GM18867 (cell line): ENCODE measurements around the gene PPIA.
A peak's percentile ranks its signal among the peaks of the same experiment; 100 is the strongest.
"Not testable (repeated sequence)": the region's sequence is repeated elsewhere in the genome, so short reads cannot be mapped to it uniquely, and the experiment has no call there.

Experiments
- ATAC-seq: cut with Tn5 transposase; IDR thresholded peaks from one replicate; pipeline ENCODE4 v1.9.1; 2021; ENCODE audit warnings: mild to moderate bottlenecking, moderate library complexity; ENCODE audit not compliant: unreplicated experiment

PPIA gene

DNA sequence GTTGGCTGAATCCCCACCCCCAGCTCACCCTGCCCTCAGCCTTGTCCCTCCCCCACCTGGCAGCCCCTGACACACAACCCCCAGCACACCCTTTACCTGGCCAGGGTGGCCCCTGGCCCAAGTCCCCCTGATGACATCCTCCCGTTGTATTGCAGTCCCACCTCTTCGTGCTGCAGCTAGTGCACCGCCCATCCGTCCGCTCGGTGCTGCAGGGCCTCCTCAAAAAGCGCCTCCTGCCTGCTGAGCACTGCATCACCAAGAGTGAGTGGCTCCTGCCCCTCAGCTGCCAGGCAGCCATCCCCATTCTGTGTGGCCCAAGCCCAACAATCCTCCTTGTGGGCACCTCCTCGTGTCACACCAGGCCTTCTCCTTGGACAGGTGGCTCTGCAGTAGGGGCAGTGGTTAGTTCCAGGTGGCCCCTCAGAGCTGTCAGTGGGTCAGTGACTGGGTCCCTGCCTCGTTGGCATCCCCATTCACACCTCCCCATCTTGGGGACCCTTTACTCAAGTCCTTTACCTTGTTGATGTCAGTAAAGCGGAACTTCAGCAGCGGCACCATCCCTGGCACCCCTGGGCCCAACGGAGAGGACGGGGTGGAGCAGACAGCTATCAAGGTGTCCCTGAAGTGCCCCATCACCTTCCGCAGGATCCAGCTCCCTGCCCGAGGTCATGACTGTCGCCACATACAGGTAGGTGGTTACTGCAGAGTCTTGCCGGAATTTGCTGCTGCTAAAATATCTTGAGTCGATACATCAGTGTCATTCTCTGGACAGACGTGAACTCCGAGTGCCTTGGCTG is 33.6 kb upstream of the PPIA start:
- ATAC-seq, result no peak

DNA sequence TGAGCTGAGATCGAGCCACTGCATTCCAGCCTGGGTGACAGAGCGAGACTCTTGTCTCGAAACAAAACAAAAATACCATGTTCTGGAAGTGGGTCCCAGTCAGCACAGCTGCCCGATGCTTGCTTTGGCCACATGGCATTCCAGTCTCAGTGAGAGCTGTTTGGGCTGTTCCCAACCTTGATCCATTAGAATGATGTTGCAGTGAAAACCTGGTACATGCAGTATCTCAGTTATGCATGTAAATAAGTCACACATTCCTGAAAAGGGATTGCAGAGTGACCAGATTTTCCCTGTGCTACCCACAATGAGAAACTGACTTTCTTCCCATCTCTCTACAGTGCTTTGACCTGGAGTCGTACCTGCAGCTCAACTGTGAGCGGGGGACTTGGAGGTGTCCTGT is 32.4 kb upstream of the PPIA start:
- ATAC-seq, result no peak

DNA sequence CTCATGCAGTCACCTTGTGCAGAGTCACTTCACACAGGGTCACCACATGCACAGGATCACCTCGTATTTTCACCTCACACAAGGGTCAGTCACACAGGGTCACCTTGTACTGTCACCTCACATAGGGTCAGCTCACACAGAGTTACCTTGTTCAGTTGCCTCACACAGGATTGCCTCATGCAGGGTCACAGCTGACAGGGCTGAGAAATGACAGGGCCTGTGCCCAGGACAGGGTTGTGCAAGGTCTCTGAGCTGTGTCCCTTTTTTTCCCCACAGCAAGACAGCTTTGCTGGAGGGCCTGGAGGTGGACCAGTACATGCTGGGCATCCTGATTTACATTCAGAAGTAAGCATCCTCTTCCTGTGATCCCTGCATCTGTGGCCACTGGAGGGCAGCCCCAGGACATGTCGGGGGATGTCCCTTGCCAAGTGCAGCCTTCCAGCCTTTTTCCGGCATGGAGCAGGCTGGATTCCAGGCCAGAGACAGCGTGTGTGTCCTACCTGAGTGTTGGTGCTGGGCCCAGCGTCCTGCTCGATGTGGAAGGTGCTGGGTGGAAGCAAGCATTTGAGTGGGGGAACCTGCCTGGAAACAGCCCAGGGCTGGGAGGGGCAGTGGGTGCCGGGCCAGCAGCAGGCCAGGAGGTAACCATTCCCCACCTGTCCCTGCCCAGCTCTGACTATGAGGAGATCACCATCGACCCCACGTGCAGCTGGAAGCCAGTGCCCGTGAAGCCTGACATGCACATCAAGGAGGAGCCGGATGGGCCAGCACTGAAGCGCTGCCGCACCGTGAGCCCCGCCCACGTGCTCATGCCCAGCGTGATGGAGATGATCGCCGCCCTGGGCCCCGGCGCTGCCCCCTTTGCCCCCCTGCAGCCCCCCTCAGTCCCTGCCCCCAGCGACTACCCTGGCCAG is 31.6 kb upstream of the PPIA start:
- no peak for ATAC-seq

DNA sequence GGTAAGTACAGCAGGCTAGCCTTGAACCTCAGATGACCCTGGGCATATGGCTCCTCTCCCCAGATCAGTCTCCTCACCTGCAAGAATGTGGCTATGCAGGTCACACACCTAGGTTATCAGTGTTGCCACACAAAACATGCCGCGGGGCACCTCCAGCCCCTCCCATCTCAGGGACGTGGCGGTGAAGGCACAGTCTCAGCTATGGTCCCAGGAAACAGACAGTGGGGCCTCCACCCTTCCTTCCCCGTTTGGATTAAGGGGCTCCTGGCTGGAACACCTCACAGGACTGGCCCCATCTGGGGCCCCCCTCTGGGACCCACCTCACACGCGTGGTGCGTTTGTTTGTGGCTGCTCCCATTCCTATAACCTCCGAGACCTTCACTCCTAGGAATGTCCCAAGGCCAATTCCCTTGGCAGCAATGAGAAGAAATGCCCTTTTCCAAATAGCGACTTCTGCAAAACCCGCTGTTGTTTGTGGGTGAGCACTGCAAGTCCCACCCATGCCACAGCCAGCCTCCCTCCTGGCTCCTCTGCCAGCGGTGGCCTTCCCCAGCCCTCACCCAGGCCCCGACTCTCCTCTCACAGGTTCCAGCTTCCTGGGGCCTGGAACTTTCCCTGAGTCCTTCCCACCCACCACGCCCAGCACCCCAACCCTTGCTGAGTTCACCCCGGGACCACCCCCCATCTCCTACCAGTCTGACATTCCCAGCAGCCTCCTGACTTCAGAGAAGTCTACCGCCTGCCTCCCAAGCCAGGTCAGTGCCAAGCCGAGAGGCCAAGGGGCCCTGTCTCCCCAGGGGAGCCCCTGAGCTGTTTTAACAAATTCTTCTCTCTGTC is 30.7 kb upstream of the PPIA start:
- ATAC-seq, result no peak

DNA sequence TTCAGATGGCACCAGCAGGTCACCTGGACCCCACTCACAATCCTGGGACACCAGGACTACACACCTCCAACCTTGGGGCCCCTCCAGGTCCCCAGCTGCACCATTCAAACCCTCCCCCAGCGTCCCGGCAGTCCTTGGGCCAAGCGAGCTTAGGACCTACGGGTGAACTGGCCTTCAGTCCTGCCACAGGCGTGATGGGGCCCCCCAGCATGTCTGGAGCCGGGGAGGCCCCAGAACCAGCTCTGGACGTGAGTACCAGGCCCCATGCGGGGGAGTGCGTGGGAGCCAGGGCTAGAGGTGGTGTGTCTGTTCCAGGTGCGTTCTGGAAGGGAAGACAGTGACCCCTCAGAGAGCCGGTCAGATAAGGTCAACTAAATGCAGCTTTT is 30.1 kb upstream of the PPIA start:
- ATAC-seq, result no peak

DNA sequence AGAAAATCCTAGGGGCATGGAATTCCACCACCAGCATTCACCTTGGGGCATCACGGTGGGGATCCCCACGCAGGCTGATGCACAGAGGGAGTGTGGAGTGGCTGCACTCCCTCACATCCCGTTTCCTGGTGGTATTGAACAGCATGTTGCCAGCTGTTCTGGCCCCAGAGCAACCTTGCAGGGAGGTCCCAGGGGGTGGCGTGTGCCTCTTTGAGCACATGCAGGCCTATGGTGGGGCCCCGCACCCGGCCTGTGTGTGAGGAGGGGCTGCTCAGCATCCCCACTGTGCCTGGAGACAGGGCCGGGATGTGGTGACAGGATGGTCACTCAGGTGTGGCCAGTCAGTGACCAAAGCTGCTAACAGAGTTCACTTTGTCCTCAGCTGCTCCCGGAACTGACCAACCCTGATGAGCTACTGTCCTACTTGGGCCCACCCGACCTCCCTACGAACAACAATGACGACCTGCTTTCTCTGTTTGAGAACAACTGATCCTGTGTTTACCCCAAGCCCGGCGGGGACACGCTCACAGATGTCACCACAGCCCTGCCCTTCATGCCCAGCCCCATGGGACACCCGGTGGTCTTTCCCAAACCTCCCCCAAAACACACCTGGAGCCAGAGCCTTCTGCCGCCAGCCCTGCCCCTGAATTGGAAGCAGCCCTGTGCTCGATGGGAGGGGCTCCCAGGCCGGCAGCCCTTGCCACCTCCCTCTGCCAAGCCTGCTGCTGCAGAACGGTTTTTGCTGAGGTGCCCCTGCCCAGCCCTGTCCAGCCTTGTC is 29.2 kb upstream of the PPIA start:
- ATAC-seq, result no peak

DNA sequence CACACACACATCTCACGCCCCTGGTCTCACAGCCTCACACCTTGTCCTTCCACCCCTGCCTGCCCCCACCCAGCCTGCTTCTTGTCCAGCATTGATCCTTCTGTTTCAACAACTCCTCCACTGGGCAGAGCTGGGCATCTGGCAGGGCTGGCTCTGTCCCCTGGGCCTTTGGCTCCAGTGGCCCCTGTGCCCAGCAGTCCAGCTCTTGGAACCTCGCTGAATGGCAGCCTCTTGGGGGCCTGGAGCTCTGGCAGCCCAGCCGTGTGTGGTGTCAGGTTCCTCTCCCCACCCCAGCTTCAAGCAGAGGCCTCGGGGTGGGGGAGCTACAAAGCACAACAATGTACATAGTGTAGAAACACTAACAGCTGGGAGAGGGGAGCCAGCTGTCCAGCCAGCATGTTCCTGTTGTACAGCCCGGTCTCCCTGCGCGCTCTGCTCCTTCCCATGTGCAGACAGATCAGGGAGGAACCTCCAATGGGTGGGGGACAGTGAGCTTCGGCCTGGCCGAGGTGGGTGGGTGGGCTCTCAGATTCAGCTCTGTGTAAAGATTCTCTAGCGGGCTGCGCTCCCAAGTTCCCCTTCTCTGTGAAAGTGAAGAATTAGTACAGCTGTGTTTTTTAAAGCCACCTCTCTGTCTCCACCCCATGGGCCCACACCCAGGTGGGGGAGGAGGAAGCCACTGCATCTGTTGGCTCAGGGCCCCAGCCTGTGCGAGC is 28.4 kb upstream of the PPIA start:
- peak; percentile 57 for ATAC-seq

DNA sequence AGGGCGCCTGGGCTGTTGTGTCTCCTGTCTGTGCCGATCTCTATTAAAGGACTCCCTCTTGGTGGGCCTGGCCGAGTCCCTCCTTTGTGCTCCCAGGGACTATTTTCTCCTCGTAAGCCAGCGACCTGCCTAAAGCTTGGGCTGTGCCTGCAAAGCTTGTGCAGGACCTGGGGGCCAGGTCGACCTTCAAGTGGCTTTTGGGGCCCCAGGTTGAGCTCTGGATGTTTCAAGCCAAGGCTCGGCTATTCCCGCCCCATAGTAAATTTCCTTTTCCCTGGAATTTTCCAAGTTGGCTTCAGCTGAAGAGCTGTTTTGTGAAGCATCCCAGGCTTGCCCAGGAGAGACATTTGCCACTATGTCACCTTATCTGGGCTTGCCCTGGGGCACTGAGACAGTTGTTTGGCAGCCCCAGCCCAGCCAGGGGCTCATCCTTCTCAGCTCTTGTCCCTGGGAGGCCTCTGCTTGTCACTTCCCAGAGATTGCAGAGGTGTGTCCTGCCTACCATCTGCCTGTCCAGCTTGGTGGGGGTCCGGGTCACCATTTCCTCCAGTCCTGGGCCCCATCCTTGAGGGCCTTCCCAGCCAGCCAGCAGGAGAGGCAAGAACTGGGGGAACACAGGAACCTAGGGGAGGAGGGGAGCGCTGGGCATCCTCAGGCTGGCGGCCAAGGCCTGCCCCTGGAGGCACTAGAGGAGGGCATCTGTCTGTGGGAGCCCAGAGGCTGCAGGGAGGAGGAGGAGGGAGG is 27.7 kb upstream of the PPIA start:
- no peak for ATAC-seq

DNA sequence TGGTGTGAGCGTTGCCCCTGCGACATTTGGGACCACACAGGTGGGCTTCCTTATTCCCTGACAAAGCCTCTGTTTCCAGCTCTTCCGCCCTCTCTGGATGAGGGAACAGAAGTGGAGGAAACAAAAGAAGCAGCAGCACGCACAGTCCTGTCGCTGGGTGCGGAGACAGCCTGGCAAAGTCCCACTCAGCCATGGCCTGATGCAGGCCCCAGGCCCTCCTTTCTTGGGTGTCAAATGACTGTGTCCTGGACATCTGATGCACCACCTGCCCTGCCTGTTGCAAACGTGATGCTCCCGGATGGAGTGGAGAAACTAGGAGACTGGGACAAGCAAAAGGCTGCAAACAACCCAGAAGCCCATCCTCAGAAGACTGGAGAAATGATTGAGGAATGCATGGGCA is 27.1 kb upstream of the PPIA start:
- ATAC-seq, result no peak

DNA sequence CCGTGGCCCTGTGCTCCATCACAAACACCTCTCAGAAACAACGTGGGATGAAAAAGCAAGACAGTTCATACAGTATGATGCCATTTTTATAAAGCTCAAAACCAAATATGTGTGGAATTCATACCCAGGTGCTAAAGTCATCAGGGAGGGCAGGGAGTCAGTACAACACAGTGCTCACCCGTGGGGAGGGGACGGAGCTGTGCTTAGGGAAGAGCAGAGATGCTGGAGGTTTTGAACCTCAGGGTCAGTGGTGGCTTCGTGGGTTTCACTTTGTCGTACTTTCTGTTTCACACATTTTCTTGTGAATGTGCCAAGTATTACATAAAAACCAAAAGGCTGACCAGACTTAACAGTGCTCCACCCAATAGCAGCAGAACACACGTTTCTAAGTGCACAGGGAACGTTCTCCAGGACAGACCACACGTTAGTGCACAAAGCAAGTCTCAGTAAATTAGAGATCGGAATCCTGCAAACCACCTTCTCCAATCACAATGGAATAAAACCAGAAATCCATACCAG is 26.6 kb upstream of the PPIA start:
- peak; percentile 75 for ATAC-seq

DNA sequence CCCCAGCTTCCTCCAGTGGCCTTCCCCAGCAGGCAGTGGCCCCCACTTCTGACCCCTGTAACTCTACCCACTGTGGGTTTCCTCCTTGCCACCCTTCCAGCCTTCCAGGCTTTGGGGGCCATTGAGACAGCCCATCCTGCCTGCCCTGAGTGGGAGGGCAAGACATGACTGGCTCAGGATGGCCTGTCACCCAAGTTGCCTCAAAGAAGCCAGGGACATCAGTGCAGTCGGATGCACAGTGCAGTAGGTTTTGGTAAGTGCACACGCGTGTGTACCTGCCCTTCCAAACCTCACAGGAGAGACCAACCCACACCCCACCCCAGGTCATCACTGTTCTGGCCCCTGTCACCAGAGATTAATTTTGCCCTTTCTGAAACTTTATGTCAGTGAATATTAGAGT is 25.1 kb upstream of the PPIA start:
- ATAC-seq, result no peak

DNA sequence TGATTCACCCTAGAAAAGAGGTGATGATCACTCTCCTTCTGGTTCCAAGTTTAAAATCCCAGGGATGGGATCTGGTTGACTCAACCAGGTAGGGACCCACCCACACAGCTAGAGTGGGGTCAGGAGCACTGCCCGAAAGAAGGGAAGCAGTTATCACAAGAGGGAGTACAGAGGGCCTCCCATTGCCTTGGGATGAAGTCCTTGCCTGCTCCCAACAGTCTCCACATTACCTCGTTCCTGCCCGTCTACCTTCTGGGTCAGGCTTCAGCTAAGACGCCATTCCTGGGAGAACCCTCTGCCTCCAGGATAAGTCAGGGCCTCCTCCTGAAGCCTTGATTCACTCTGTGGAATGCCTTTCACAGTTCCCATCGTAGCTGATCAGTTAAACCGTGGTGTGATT is 24.0 kb upstream of the PPIA start:
- no peak for ATAC-seq

DNA sequence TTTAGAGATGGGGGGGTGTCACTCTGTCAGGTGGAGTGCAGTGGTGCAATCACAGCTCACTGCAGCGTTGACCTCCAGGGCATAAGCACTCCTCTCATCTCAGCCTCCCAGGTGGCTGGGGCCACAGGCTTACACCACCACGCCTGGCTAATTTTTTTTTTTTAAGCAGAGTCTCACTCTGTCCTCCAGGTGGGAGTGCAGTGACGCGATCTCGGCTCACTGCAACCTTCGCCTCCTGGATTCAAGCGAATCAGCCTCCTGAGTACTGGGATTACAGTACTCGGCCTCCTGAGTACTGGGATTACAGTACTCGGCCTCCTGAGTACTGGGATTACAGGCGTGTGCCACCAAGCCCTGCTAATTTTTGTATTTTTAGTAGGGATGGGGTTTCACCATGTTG is 23.6 kb upstream of the PPIA start:
- no peak for ATAC-seq

DNA sequence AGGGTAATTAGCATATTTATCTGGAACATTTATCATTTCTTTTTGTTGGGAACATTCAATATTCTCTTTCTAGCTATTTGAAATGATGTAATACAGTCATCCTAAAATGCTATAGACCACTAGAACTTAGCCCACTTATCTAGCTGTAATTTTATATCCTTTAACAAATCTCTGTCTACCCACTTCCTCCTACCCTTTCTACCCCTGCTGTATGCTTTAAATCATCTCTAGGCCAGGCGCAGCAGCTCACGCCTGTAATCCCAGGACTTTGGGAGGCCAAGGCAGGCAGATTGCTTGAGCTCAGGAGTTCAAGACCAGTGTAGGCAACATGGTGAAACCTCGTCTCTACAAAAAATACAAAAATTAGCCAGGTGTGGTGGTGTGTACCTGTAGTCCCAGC is 22.0 kb upstream of the PPIA start:
- ATAC-seq, result not testable (repeated sequence)

DNA sequence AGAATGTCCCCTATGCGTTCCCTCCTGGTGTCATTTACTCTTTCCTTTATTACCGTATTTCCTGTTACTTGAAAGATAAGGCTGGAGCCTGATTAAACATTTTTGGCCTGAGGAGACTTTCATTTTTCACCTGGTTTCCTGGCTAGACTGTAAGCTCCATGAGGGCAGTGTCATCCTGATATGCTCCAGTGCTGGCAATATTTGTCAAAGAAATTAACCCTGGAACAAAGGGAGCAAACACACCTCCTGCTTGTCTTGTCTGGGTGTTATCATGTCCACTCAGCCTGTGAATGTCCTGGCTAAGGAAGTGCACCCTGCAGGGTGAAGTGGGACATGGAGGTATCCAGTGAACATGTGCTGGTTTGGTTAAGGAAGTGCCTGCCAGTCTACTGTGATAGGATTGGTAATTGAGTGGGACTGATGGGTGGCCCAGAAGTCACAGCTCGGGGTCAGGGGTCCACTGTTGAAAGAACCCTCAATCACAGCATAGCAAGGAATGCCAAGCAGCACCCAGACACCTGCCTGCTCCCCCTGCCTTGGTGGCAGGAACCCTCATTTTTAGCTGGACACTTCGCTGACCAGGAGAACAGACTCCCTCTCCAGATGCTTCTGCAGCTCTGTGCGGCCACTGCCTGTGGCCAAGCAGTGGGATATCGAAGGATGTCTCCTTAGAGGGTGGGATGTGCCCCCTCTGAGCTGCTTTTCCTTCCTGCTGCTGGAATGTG is 20.9 kb upstream of the PPIA start:
- no peak for ATAC-seq

DNA sequence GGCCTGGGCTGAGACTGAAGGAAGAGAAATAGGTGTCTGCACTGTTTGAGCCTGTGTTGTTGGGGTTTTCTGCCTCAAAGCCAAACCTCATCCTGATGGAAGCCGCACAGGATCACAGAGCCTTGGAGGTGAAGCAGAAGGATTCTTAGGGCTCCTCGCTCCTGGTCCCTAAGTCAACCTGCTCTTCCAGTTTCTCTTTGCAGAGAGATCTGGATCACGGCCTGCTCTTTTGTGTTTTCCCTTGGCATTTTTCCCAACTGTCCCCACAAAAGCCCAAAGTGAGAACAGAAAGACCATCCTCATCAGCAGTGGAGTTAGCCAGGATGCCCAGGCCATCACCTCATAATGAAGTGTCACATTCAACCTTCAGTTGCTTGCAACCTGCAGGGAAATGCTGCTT is 20.3 kb upstream of the PPIA start:
- no peak for ATAC-seq

DNA sequence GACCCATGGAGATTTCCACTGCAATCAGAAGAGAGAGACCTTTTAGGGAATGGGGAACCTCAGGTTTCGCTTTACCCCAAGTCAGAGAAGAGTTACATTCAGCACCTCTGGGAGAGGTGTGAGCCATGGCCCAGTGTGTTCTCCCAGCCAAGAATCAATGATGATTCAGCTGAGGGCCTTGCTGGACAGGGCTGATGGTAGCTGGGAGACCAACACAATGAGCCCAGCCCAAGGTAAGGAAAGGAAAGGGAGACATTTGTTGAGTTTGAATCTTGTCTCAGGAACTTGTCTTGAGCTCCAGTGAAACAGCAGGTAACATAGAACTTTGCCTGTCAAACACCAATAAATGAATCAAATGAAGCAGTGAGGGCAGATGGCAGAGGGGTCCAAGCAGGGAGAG is 14.0 kb upstream of the PPIA start:
- no peak for ATAC-seq

DNA sequence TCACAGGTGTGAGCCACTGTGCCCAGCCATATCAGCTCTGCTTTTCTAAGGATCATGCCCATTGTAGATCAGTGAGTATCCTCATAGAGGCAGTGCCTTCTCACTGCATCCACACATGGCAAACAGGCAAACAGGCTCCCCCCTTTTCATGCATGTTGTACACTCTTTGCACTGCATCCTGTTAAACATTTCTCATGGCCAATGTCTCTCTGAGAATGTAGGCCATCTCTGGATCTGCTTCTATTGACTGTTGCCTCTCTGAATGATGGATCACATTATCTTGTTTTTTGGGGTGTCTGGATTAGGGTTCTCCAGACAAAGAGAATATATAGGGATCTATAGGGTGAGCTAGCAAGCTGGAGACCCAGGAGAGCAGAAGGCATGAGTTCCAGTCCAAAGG is 13.1 kb upstream of the PPIA start:
- ATAC-seq, result no peak
